ENCODE measurements around the gene NCOR1. TPM values are rescaled to one million over a fixed set of nuclear protein-coding genes. Genes with fewer than 3 reads are reported as not detected.

The NCOR1 gene
- total and polyA plus RNA-seq, 12 donors: 27.0 to 103 (median 74.8) TPM

GRCh38 chr17:15996322-15996721 lies 219.0 kb downstream of the NCOR1 start:
- ATAC-seq (no peak), DNase-seq (no peak)
- no peak for TF ChIP-seq CTCF (IDR thresholded peaks at IDR 0.05)
- intact Hi-C loops (cut with DNase I): loop anchor here in 6 of 10 donors (5.0 to 10.0 kb wide), 3 partner anchors 49 to 169 kb away; partner anchors contain the start of gene ADORA2B (in 4 of the 6)
- no peaks in the 10 kb centered on the region for H3K9me3 ChIP-seq
- no peaks in the 10 kb centered on the region for H3K27me3 ChIP-seq
- 85 to 89% methylated on average over 6 of the region's 6 CpGs for WGBS, 2 donors
- peaks cover 0 to 60% (median 12%) of the 10 kb centered on the region in 9 donors for H3K36me3 ChIP-seq
- H3K4me1 ChIP-seq: peaks cover 0 to 38% (median 20%) of the 10 kb centered on the region in 9 donors
- H3K27ac ChIP-seq: peak overlapping the region in 1 of 10 donors; percentile 7
- no peak overlapping the region for H3K4me3 ChIP-seq

- TF ChIP-seq CTCF (IDR thresholded peaks at IDR 0.05): no peak
- Histone ChIP-seq H3K27ac (no peak overlapping the region), H3K4me1 (peaks cover 0 to 6% (median 0%) of the 10 kb centered on the region in 9 donors), H3K27me3 (no peaks in the 10 kb centered on the region), H3K36me3 (peaks cover 0 to 90% (median 56%) of the 10 kb centered on the region in 9 donors), H3K9me3 (no peaks in the 10 kb centered on the region), H3K4me3 (no peak overlapping the region)
- no peak for DNase-seq
- intact Hi-C loops (cut with DNase I): no loop called here
- no peak for ATAC-seq
- WGBS, 2 donors: 90 to 92% methylated on average over 5 of the region's 5 CpGs
These were observed 233.4 kb downstream of the NCOR1 start for GRCh38 chr17:15981646-15982580.

- Histone ChIP-seq H3K27me3 (no peaks in the 10 kb centered on the region), H3K4me1 (peaks cover 0 to 6% (median 0%) of the 10 kb centered on the region in 9 donors), H3K4me3 (no peak overlapping the region), H3K27ac (no peak overlapping the region), H3K9me3 (no peaks in the 10 kb centered on the region), H3K36me3 (peaks cover 0 to 90% (median 57%) of the 10 kb centered on the region in 9 donors)
- DNase-seq: no peak
- TF ChIP-seq CTCF (IDR thresholded peaks at IDR 0.05): no peak
- intact Hi-C loops (cut with DNase I): no loop called here
- 64 to 69% methylated on average over 2 of the region's 2 CpGs for WGBS, 2 donors
- ATAC-seq: no peak
These were observed 234.1 kb downstream of the NCOR1 start for GRCh38 chr17:15981208-15981607.

Other genes starting within 250 kb of the NCOR1 start
- gene ZSWIM7, start 215.8 kb downstream of the NCOR1 start, total RNA-seq: 10 to 100 TPM; 28.5 to 41.8 (median 34.1) TPM
- gene ZSWIM7, start 215.8 kb downstream of the NCOR1 start, polyA plus RNA-seq: 10 to 100 TPM; 33.3 to 50.7 TPM
- gene TTC19, start 215.7 kb downstream of the NCOR1 start, total RNA-seq: 10 to 100 TPM; 25.1 to 41.1 (median 28.2) TPM
- gene TTC19, start 215.7 kb downstream of the NCOR1 start, polyA plus RNA-seq: 10 to 100 TPM; 10.8 to 19.4 TPM
- gene PIGL, start 1.7 kb upstream of the NCOR1 start, total RNA-seq: 10 to 100 TPM in 4 of 10 donors, 1 to 10 TPM in 6; 7.8 to 12.0 (median 9.5) TPM
- gene PIGL, start 1.7 kb upstream of the NCOR1 start, polyA plus RNA-seq: 10 to 100 TPM in 1 of 2 donors, 1 to 10 TPM in 1; 6.1 to 14.6 TPM
- gene CENPV, start 137.9 kb upstream of the NCOR1 start, total RNA-seq: 10 to 100 TPM in 6 of 10 donors, 1 to 10 TPM in 4; 6.4 to 20.5 (median 11.9) TPM
- gene CENPV, start 137.9 kb upstream of the NCOR1 start, polyA plus RNA-seq: 10 to 100 TPM in 1 of 2 donors, 1 to 10 TPM in 1; 8.9 to 21.8 TPM
- 1,000 to 10,000 TPM; 1,254 to 2,151 (median 1,968) TPM for gene UBB, start 165.6 kb upstream of the NCOR1 start, total RNA-seq
- gene UBB, start 165.6 kb upstream of the NCOR1 start, polyA plus RNA-seq: 1,000 to 10,000 TPM in 1 of 2 donors, 100 to 1,000 TPM in 1; 400 to 1,298 TPM
- gene TRPV2, start 200.0 kb upstream of the NCOR1 start, total RNA-seq: 10 to 100 TPM in 3 of 10 donors, 1 to 10 TPM in 7; 4.6 to 25.4 (median 8.6) TPM
- gene TRPV2, start 200.0 kb upstream of the NCOR1 start, polyA plus RNA-seq: 10 to 100 TPM; 10.6 to 11.9 TPM